Activated CD4-positive, alpha-beta T cell treated with anti-CD3 and anti-CD28 coated beads for 48 hours (primary cell): Measurements from ENCODE around the gene KCNK7.
A peak's percentile ranks its signal among the peaks of the same experiment; 100 is the strongest.

Experiments
- DNase-seq: peaks from one replicate; pipeline ENCODE4 v3.0.0-alpha.2; 2020

Gene KCNK7

GRCh38 chr11:65585396-65586246, 10.0 kb downstream of the KCNK7 start:
- no peak for DNase-seq

- DNase-seq, result no peak
Measured at GRCh38 chr11:65584723-65585171, 10.9 kb downstream of the KCNK7 start.

GRCh38 chr11:65584106-65584505, 11.5 kb downstream of the KCNK7 start:
- no peak for DNase-seq

GRCh38 chr11:65583589-65583988, 12.0 kb downstream of the KCNK7 start:
- DNase-seq, result no peak

- DNase-seq, result no peak
Measured at GRCh38 chr11:65581928-65582327, 13.7 kb downstream of the KCNK7 start.

- DNase-seq, result no peak
Measured at GRCh38 chr11:65580756-65581155, 14.8 kb downstream of the KCNK7 start.

GRCh38 chr11:65580031-65580692, 15.4 kb downstream of the KCNK7 start:
- no peak for DNase-seq

- DNase-seq, result no peak
Measured at GRCh38 chr11:65579291-65579690, 16.3 kb downstream of the KCNK7 start.

GRCh38 chr11:65578667-65579066, 16.9 kb downstream of the KCNK7 start:
- no peak for DNase-seq

- no peak for DNase-seq
Measured at GRCh38 chr11:65578134-65578533, 17.5 kb downstream of the KCNK7 start.

GRCh38 chr11:65577756-65578109, 17.9 kb downstream of the KCNK7 start:
- DNase-seq, result no peak

- DNase-seq, result peak; percentile 65
Measured at GRCh38 chr11:65576867-65577755, 18.5 kb downstream of the KCNK7 start.

- DNase-seq, result peak; percentile 41
Measured at GRCh38 chr11:65576232-65576866, 19.3 kb downstream of the KCNK7 start.

GRCh38 chr11:65575568-65576231, 19.9 kb downstream of the KCNK7 start, which contains the start of gene EHBP1L1:
TSS of gene EHBP1L1 (plus strand) at chr11:65576053. CDS start at chr11:65576303, 250 bp downstream.
- DNase-seq, result peak; percentile 78

GRCh38 chr11:65574811-65575567, 20.6 kb downstream of the KCNK7 start:
- no peak for DNase-seq

- peak; percentile 93 for DNase-seq
Measured at GRCh38 chr11:65574109-65574810, 21.3 kb downstream of the KCNK7 start.

GRCh38 chr11:65573391-65574079, 22.1 kb downstream of the KCNK7 start:
- DNase-seq, result peak; percentile 45

- peak; percentile 94 for DNase-seq
Measured at GRCh38 chr11:65572356-65573051, 23.1 kb downstream of the KCNK7 start, which contains the start of gene FAM89B. TSS of gene FAM89B (plus strand) at chr11:65572538. CDS start at chr11:65572670, 132 bp downstream.

- DNase-seq, result no peak
Measured at GRCh38 chr11:65571940-65572339, 23.7 kb downstream of the KCNK7 start.
